Nephron progenitor cell (in vitro differentiated cells): ENCODE data around the gene CAMP.
A peak's percentile ranks its signal among the peaks of the same experiment; 100 is the strongest.

ENCODE experiments used
- DNase-seq: peaks from one replicate; pipeline ENCODE4 v3.0.0; 2021
- H3K27ac Mint-ChIP-seq: 2 replicates; pipeline ENCODE4 v1.8.0; 2021; ENCODE audit warnings: mild to moderate bottlenecking, moderate library complexity, mixed read lengths
- H3K27me3 Mint-ChIP-seq: 2 replicates; pipeline ENCODE4 v1.8.0; 2021; ENCODE audit warnings: mild to moderate bottlenecking, low read depth, mixed read lengths; ENCODE audit not compliant: poor library complexity
- H3K36me3 Mint-ChIP-seq: 2 replicates; pipeline ENCODE4 v1.8.0; 2021; ENCODE audit warnings: low read depth, mixed read lengths
- H3K4me1 Mint-ChIP-seq: 2 replicates; pipeline ENCODE4 v1.8.0; 2021; ENCODE audit warnings: mixed read lengths
- H3K4me3 Mint-ChIP-seq: 2 replicates; pipeline ENCODE4 v1.8.0; 2021; ENCODE audit warnings: mild to moderate bottlenecking, moderate library complexity, mixed read lengths
- H3K9me3 Mint-ChIP-seq: 2 replicates; pipeline ENCODE4 v1.8.0; 2021; ENCODE audit warnings: mild to moderate bottlenecking, moderate library complexity, mixed read lengths
- TF ChIP-seq, protein P1 (sequence below): fragments of 200-600 bp; sonication (generic); IDR thresholded peaks from 2 replicates; pipeline ENCODE4 v1.5.0; 2021; ENCODE audit warnings: antibody characterized with exemption

Gene CAMP

GRCh38 chr3:48185129-48185528, 38.2 kb upstream of the CAMP start:
- no peaks in the 10 kb centered on the region for H3K27me3 Mint-ChIP-seq
- DNase-seq, result no peak
- H3K27ac Mint-ChIP-seq, result no peak overlapping the region
- peaks cover 52% of the 10 kb centered on the region for H3K36me3 Mint-ChIP-seq
- H3K4me3 Mint-ChIP-seq, result no peak overlapping the region
- TF ChIP-seq, protein P1, sequence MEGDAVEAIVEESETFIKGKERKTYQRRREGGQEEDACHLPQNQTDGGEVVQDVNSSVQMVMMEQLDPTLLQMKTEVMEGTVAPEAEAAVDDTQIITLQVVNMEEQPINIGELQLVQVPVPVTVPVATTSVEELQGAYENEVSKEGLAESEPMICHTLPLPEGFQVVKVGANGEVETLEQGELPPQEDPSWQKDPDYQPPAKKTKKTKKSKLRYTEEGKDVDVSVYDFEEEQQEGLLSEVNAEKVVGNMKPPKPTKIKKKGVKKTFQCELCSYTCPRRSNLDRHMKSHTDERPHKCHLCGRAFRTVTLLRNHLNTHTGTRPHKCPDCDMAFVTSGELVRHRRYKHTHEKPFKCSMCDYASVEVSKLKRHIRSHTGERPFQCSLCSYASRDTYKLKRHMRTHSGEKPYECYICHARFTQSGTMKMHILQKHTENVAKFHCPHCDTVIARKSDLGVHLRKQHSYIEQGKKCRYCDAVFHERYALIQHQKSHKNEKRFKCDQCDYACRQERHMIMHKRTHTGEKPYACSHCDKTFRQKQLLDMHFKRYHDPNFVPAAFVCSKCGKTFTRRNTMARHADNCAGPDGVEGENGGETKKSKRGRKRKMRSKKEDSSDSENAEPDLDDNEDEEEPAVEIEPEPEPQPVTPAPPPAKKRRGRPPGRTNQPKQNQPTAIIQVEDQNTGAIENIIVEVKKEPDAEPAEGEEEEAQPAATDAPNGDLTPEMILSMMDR, result no peak
- H3K9me3 Mint-ChIP-seq, result no peaks in the 10 kb centered on the region
- peaks cover 56% of the 10 kb centered on the region for H3K4me1 Mint-ChIP-seq

DNA sequence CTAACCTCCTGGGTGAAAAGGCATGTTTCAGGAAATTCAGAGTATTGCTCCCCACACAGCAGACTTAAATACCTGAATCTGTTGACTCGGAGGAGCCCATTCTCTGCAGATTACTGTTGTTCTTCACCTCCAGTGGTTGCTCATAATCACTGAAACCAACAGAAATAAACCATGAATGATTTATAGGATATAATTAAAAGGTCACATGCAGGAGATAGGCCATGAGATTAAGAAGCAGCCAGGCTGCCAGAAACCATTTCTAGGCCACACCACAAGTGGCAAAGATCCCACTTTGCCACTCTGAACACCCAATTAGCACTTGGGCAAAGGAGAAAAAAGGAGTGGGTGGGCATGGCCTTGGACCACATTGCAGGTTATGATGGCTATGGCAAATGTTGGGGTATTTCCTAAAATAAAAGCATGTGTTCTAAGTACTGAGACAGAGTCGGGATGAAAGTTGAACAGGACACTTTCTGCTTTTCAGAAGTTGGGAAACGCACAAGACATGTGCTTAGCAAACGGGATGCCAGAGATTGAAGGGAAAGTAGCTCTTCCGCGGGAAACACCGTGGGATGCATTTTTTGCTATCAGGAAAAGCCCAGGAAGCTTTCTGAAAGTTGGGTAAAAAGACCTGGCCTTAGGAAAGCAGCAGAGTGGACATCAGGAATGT, 36.5 kb upstream of the CAMP start:
- Mint-ChIP-seq H3K27me3 (peaks cover 3% of the 10 kb centered on the region), H3K4me1 (peaks cover 41% of the 10 kb centered on the region), H3K4me3 (peak overlapping the region; percentile 95), H3K36me3 (peaks cover 40% of the 10 kb centered on the region), H3K9me3 (no peaks in the 10 kb centered on the region), H3K27ac (peak overlapping the region; percentile 97)
- DNase-seq, result no peak
- TF ChIP-seq, protein P1, result no peak

DNA sequence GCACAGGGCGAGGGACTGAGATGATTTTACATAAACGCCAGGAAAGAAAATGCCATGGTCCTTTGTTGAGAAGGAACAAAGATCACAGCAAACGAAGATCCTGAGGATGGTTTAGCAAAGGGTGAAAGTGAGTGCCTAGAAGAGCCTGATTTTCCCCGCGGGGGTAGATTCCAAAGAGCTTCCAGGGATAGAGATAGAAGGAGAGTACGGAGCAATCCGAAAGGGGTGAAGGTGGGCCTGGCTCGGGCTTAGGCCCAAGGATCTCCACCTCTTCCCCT, 36.1 kb upstream of the CAMP start:
- H3K27me3 Mint-ChIP-seq, result peaks cover 3% of the 10 kb centered on the region
- no peak for DNase-seq
- peaks cover 35% of the 10 kb centered on the region for H3K36me3 Mint-ChIP-seq
- peaks cover 37% of the 10 kb centered on the region for H3K4me1 Mint-ChIP-seq
- no peaks in the 10 kb centered on the region for H3K9me3 Mint-ChIP-seq
- peak overlapping the region; percentile 97 for H3K27ac Mint-ChIP-seq
- peak overlapping the region; percentile 95 for H3K4me3 Mint-ChIP-seq
- TF ChIP-seq, protein P1, result no peak

GRCh38 chr3:48187579-48188265, 35.6 kb upstream of the CAMP start:
- peak overlapping the region; percentile 95 for H3K4me3 Mint-ChIP-seq
- TF ChIP-seq, protein P1, result no peak
- H3K27ac Mint-ChIP-seq, result peak overlapping the region; percentile 85

GRCh38 chr3:48188266-48189201, 34.8 kb upstream of the CAMP start, which contains the start of gene CDC25A:
TSS of gene CDC25A (minus strand) at chr3:48188417. CDS start at chr3:48187947, 470 bp downstream.
- TF ChIP-seq, protein P1, result no peak
- H3K27ac Mint-ChIP-seq, result peak within 1 kb of the TSS; percentile 97
- H3K27me3 Mint-ChIP-seq, result peaks cover 8% of the 10 kb centered on the region
- peaks cover 30% of the 10 kb centered on the region for H3K4me1 Mint-ChIP-seq
- no peaks in the 10 kb centered on the region for H3K9me3 Mint-ChIP-seq
- H3K36me3 Mint-ChIP-seq, result peaks cover 24% of the 10 kb centered on the region
- H3K4me3 Mint-ChIP-seq, result peak within 1 kb of the TSS; percentile 95
- peak; percentile 94 for DNase-seq

More at GRCh38 chr3:48187579-48188265, 35.6 kb upstream of the CAMP start:
- peak; percentile 77 for DNase-seq
- peaks cover 31% of the 10 kb centered on the region for H3K36me3 Mint-ChIP-seq
- peaks cover 3% of the 10 kb centered on the region for H3K27me3 Mint-ChIP-seq
- H3K4me1 Mint-ChIP-seq, result peaks cover 32% of the 10 kb centered on the region
- no peaks in the 10 kb centered on the region for H3K9me3 Mint-ChIP-seq
